Sigmoid colon (tissue), 4 donors: Measurements from ENCODE around the gene LRP1B.

Experiments used
- CTCF ChIP-seq, 4 experiments: fragments of 450-650 bp in 3 of 4; fragments of 200-600 bp in 1 of 4; IDR thresholded peaks; one replicate each; pipeline ENCODE4 v1.5.1; 2016 to 2019; ENCODE audit warnings: antibody characterized with exemption in 4 of 4, mild to moderate bottlenecking in 3 of 4, moderate library complexity in 2 of 4
- EP300 ChIP-seq, 4 donors: sonication (generic); formaldehyde crosslinking; IDR thresholded peaks; one replicate each; pipeline ENCODE4 v1.6.1; 2017; ENCODE audit warnings: antibody characterized with exemption in 4 of 4
- POLR2A ChIP-seq, 2 donors: fragments of 450-650 bp; IDR thresholded peaks; one replicate each; pipeline ENCODE4 v1.6.1; 2016; ENCODE audit warnings: antibody characterized with exemption in 2 of 2, mild to moderate bottlenecking in 2 of 2, moderate library complexity in 2 of 2
- POLR2AphosphoS5 ChIP-seq, 4 donors: sonication (generic); formaldehyde crosslinking; IDR thresholded peaks; one replicate each; pipeline ENCODE4 v1.6.1; 2017; ENCODE audit warnings: antibody characterized with exemption in 4 of 4

- TF ChIP-seq POLR2AphosphoS5 (IDR thresholded peaks at IDR 0.05) (no peak), CTCF (IDR thresholded peaks at IDR 0.05) (no peak), POLR2A (IDR thresholded peaks at IDR 0.05) (no peak), EP300 (IDR thresholded peaks at IDR 0.05) (no peak)
These were observed 601.2 kb downstream of the LRP1B start for GRCh38 chr2:141529659-141530058.
